ENCODE data around the gene DSCAML1.
"Not testable (repeated sequence)": the region's sequence is repeated elsewhere in the genome, so short reads cannot be mapped to it uniquely, and the experiment has no call there.

Gene DSCAML1

GRCh38 chr11:117765068-117765467 is 31.9 kb downstream of the DSCAML1 start:
- H4K20me1 ChIP-seq (ENCODE audit: insufficient read depth, low read length) = no peaks in the 10 kb centered on the region
- no peaks in the 10 kb centered on the region for H3K9me3 ChIP-seq (ENCODE audit: low read length)

GRCh38 chr11:117763465-117763864 is 33.6 kb downstream of the DSCAML1 start:
- H3K9me2 ChIP-seq (ENCODE audit: low read depth, low read length); H3K27ac ChIP-seq (ENCODE audit: low read depth, low read length, poor library complexity, severe bottlenecking); H2AFZ ChIP-seq (ENCODE audit: low read length); H3F3A ChIP-seq (ENCODE audit: insufficient read depth, low read length); H3K4me3 ChIP-seq (ENCODE audit: low read depth, low read length, poor library complexity, severe bottlenecking); H3K9ac ChIP-seq (ENCODE audit: low read length); H3K79me2 ChIP-seq (ENCODE audit: insufficient read depth, low read length); H4K20me1 ChIP-seq (ENCODE audit: insufficient read depth, low read length); H3K36me3 ChIP-seq (ENCODE audit: insufficient read depth, low read length); H3K27me3 ChIP-seq (ENCODE audit: insufficient read depth, low read length); H3K4me1 ChIP-seq (ENCODE audit: insufficient read depth, low read length, severe bottlenecking); H3K4me2 ChIP-seq (ENCODE audit: low read length); H3K9me3 ChIP-seq (ENCODE audit: low read length): not testable (repeated sequence)

More at GRCh38 chr11:117765068-117765467, 31.9 kb downstream of the DSCAML1 start:
- Histone ChIP-seq H3K9ac (ENCODE audit: low read length) (no peak overlapping the region), H3F3A (ENCODE audit: insufficient read depth, low read length) (no peaks in the 10 kb centered on the region), H3K4me2 (ENCODE audit: low read length) (no peak overlapping the region), H3K27ac (ENCODE audit: low read depth, low read length, poor library complexity, severe bottlenecking) (no peak overlapping the region), H3K36me3 (ENCODE audit: insufficient read depth, low read length) (no peaks in the 10 kb centered on the region), H2AFZ (ENCODE audit: low read length) (no peak overlapping the region), H3K79me2 (ENCODE audit: insufficient read depth, low read length) (no peaks in the 10 kb centered on the region), H3K27me3 (ENCODE audit: insufficient read depth, low read length) (0 out of 2 replicates have a peak, but pooled peaks cover 4% of the 10 kb centered on the region), H3K4me3 (ENCODE audit: low read depth, low read length, poor library complexity, severe bottlenecking) (no peak overlapping the region), H3K9me2 (ENCODE audit: low read depth, low read length) (no peaks in the 10 kb centered on the region), H3K4me1 (ENCODE audit: insufficient read depth, low read length, severe bottlenecking) (no peaks in the 10 kb centered on the region)
- TF ChIP-seq CTCF (IDR thresholded peaks at IDR 0.05; ENCODE audit: low read length) (no peak), EZH2 (IDR thresholded peaks at IDR 0.05; ENCODE audit: borderline replicate concordance, low read length) (no peak)

GRCh38 chr11:117761993-117762392 is 35.0 kb downstream of the DSCAML1 start:
- Histone ChIP-seq H3K4me2 (ENCODE audit: low read length) (no peak overlapping the region), H3K4me3 (ENCODE audit: low read depth, low read length, poor library complexity, severe bottlenecking) (no peak overlapping the region), H3K4me1 (ENCODE audit: insufficient read depth, low read length, severe bottlenecking) (no peaks in the 10 kb centered on the region), H3K9ac (ENCODE audit: low read length) (no peak overlapping the region), H3F3A (ENCODE audit: insufficient read depth, low read length) (no peaks in the 10 kb centered on the region), H4K20me1 (ENCODE audit: insufficient read depth, low read length) (no peaks in the 10 kb centered on the region), H3K27ac (ENCODE audit: low read depth, low read length, poor library complexity, severe bottlenecking) (no peak overlapping the region), H2AFZ (ENCODE audit: low read length) (no peak overlapping the region), H3K79me2 (ENCODE audit: insufficient read depth, low read length) (no peaks in the 10 kb centered on the region), H3K9me3 (ENCODE audit: low read length) (no peaks in the 10 kb centered on the region), H3K27me3 (ENCODE audit: insufficient read depth, low read length) (no peaks in the 10 kb centered on the region), H3K9me2 (ENCODE audit: low read depth, low read length) (no peaks in the 10 kb centered on the region), H3K36me3 (ENCODE audit: insufficient read depth, low read length) (no peaks in the 10 kb centered on the region)
- no peak for TF ChIP-seq CTCF (IDR thresholded peaks at IDR 0.05; ENCODE audit: low read length)

GRCh38 chr11:117759305-117759704 is 37.7 kb downstream of the DSCAML1 start:
- Histone ChIP-seq H3K27me3 (ENCODE audit: insufficient read depth, low read length) (no peaks in the 10 kb centered on the region), H3K9me3 (ENCODE audit: low read length) (no peaks in the 10 kb centered on the region), H3K36me3 (ENCODE audit: insufficient read depth, low read length) (no peaks in the 10 kb centered on the region), H4K20me1 (ENCODE audit: insufficient read depth, low read length) (no peaks in the 10 kb centered on the region), H3K4me2 (ENCODE audit: low read length) (no peak overlapping the region), H3K9ac (ENCODE audit: low read length) (no peak overlapping the region), H3K79me2 (ENCODE audit: insufficient read depth, low read length) (no peaks in the 10 kb centered on the region), H3K4me3 (ENCODE audit: low read depth, low read length, poor library complexity, severe bottlenecking) (no peak overlapping the region), H3K9me2 (ENCODE audit: low read depth, low read length) (no peaks in the 10 kb centered on the region), H3K27ac (ENCODE audit: low read depth, low read length, poor library complexity, severe bottlenecking) (no peak overlapping the region), H2AFZ (ENCODE audit: low read length) (no peak overlapping the region), H3F3A (ENCODE audit: insufficient read depth, low read length) (no peaks in the 10 kb centered on the region), H3K4me1 (ENCODE audit: insufficient read depth, low read length, severe bottlenecking) (no peaks in the 10 kb centered on the region)
- TF ChIP-seq EZH2 (IDR thresholded peaks at IDR 0.05; ENCODE audit: borderline replicate concordance, low read length) (no peak), CTCF (IDR thresholded peaks at IDR 0.05; ENCODE audit: low read length) (no peak)

All from OCI-LY1 (cell line).